Measurements from ENCODE around the gene SYT6. TPM values are rescaled to one million over a fixed set of nuclear protein-coding genes. Genes with fewer than 3 reads are reported as not detected.
A peak's percentile ranks its signal among the peaks of the same experiment; 100 is the strongest.

Gene SYT6
- total and polyA plus RNA-seq, 4 donors: 4.9 to 30.1 (median 19.9) TPM

DNA sequence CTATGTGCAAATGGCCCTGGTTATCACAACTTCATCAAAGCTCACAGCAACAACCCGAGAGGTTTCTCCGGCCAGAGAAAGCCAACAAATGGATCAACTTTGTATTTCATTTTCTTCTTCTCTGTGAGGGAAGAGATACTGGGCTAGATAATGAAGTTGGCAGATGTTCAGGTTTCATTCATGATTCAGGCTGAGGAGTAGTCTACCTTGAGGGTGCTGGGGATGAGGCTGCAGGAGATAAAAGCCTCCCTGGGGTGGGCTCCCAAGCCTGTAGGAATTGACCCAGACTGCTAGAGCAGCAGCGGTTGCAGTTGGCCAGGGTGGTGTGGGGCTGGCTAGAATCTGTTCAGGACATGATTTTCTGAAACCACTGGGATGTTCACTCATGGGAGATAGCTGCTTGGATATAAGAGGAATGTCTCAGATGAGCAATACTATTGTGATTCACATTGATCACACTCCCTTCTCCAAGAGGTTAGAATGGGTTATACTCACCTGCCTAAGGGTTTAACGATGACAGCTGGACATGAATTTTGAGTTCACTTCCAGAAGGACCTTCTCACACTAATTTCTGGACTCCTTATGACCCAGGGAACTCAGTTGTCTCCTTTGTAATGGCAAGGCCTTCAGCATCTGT, 64.0 kb downstream of the SYT6 start:
- Histone ChIP-seq H3K9me3 (ENCODE audit: control insufficient read depth, insufficient read depth, low read length) (no peaks in the 10 kb centered on the region), H3K27ac (ENCODE audit: low read depth, low read length) (no peak overlapping the region), H3K4me1 (ENCODE audit: control insufficient read depth, insufficient read depth, low read length) (peaks cover 11% of the 10 kb centered on the region), H3K27me3 (ENCODE audit: control insufficient read depth, insufficient read depth, low read length) (no peaks in the 10 kb centered on the region), H3K4me3 (ENCODE audit: low read depth, low read length) (no peak overlapping the region), H3K36me3 (ENCODE audit: control insufficient read depth, insufficient read depth, low read length) (no peaks in the 10 kb centered on the region)
- DNase-seq (ENCODE audit: low read depth in 4 of 6, low spot score in 6 of 6): no peak
- WGBS (ENCODE audit: insufficient coverage): 100% methylated on average over 1 of the region's 4 CpGs

DNA sequence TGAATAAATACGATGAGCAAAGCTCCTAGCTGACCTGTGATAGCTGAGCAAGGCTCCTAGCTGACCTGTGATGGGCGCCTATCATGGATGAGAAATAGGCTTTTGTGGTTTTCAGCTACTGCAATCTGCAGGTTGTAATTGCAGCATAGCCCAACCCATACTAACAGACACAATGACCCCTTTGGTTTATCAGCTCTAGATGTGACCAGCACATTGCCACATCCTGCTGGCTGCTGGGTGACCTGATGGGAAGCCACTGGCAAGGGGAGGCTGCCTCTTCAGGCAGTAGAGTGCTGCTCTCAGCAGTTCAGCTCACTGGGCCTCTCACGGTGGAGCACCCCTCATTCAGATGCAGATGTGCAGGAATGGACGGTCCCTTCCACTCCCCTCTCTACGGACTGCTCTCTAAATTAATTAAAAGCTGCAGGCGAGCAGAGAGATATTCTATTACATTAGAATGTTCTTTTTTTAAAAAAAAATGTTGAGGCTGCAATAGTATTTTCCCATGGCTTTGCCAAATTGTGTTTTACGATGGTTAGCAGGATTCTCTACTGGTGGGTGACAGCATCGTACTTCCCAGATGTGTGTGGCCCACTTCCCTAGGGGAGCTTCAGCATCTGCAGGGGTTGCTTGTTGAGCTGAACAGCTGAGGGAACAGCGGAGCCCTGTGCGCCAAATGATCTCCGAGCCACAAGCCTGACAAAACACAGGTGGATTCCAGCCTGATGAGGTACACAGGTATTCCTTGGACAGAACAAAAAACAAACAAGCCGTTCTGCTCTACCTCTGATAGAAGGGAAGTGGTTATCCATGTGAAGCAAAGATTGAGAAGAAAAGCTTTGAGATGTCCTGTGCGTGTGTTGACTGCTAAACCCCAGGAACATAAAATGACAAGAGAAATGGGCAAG, 65.0 kb downstream of the SYT6 start:
- DNase-seq (ENCODE audit: low read depth in 4 of 6, low spot score in 6 of 6): no peak
- Histone ChIP-seq H3K4me3 (ENCODE audit: low read depth, low read length) (no peak overlapping the region), H3K9me3 (ENCODE audit: control insufficient read depth, insufficient read depth, low read length) (no peaks in the 10 kb centered on the region), H3K36me3 (ENCODE audit: control insufficient read depth, insufficient read depth, low read length) (no peaks in the 10 kb centered on the region), H3K27me3 (ENCODE audit: control insufficient read depth, insufficient read depth, low read length) (no peaks in the 10 kb centered on the region), H3K27ac (ENCODE audit: low read depth, low read length) (no peak overlapping the region), H3K4me1 (ENCODE audit: control insufficient read depth, insufficient read depth, low read length) (peaks cover 11% of the 10 kb centered on the region)
- 56% methylated on average over 6 of the region's 13 CpGs for WGBS (ENCODE audit: insufficient coverage)

DNA sequence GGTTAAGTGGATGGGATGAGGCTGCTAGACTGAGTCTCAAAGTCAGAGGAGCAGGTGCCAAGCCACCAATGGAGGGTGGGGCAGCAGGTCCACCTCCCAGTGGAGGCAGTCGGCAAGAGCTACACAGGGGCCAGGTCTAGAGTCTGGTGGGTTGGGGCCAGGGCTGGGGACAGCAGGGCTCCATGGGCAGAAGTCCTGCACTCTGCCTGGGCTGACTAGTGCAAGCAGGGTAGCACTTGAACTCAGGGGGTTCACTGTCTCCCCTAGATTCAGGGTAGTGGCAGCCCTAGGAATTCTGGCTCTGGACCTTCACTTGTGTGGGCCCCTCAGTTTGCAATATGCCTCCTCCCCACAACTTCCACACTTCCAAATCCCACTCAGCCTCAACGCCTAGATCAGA, 66.2 kb downstream of the SYT6 start:
- no peak for DNase-seq (ENCODE audit: low read depth in 4 of 6, low spot score in 6 of 6)
- Histone ChIP-seq H3K36me3 (ENCODE audit: control insufficient read depth, insufficient read depth, low read length) (no peaks in the 10 kb centered on the region), H3K9me3 (ENCODE audit: control insufficient read depth, insufficient read depth, low read length) (no peaks in the 10 kb centered on the region), H3K4me3 (ENCODE audit: low read depth, low read length) (no peak overlapping the region), H3K4me1 (ENCODE audit: control insufficient read depth, insufficient read depth, low read length) (peaks cover 11% of the 10 kb centered on the region), H3K27ac (ENCODE audit: low read depth, low read length) (no peak overlapping the region), H3K27me3 (ENCODE audit: control insufficient read depth, insufficient read depth, low read length) (no peaks in the 10 kb centered on the region)
- 94% methylated on average over 2 of the region's 2 CpGs for WGBS (ENCODE audit: insufficient coverage)

DNA sequence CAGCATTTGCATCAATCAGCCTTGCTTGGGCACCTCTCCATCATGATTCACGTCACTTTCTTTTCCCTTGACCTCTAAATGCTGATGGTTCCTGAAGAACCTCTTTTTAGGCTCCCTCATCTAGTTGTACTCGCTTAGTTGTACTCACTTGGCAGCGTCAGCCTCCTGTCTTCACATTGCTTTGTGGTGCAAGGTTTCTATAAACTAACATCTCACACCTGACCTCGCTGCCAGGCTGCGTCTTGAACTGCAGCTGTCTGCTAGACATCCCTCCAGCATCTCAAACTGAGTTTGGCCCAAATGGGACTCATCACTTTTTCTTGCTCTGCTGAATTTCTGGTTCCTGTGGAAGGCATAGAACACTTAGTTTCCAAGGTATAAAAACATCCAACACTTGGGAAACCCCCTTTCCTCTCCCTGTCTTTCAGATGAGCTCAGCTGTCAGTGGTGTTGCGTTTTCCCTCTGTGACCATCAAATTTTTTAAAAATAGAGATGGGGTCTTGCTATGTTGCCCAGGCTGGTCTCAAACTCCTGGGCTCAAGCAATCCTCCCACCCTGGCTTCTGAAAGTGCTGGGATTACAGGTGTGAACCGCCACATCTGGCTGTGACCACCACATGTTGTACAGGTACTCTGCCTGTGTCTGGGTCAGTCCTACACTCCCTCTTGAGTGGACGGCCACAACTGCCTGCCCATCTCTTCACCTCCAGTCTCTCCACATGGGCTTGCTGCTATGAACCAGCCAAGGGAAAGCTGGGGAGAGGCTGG, 66.9 kb downstream of the SYT6 start:
- Histone ChIP-seq H3K4me1 (ENCODE audit: control insufficient read depth, insufficient read depth, low read length) (peaks cover 14% of the 10 kb centered on the region), H3K27me3 (ENCODE audit: control insufficient read depth, insufficient read depth, low read length) (no peaks in the 10 kb centered on the region), H3K36me3 (ENCODE audit: control insufficient read depth, insufficient read depth, low read length) (no peaks in the 10 kb centered on the region), H3K9me3 (ENCODE audit: control insufficient read depth, insufficient read depth, low read length) (no peaks in the 10 kb centered on the region), H3K4me3 (ENCODE audit: low read depth, low read length) (no peak overlapping the region), H3K27ac (ENCODE audit: low read depth, low read length) (no peak overlapping the region)
- WGBS (ENCODE audit: insufficient coverage): 85% methylated on average over 7 of the region's 8 CpGs
- DNase-seq (ENCODE audit: low read depth in 4 of 6, low spot score in 6 of 6): no peak

DNA sequence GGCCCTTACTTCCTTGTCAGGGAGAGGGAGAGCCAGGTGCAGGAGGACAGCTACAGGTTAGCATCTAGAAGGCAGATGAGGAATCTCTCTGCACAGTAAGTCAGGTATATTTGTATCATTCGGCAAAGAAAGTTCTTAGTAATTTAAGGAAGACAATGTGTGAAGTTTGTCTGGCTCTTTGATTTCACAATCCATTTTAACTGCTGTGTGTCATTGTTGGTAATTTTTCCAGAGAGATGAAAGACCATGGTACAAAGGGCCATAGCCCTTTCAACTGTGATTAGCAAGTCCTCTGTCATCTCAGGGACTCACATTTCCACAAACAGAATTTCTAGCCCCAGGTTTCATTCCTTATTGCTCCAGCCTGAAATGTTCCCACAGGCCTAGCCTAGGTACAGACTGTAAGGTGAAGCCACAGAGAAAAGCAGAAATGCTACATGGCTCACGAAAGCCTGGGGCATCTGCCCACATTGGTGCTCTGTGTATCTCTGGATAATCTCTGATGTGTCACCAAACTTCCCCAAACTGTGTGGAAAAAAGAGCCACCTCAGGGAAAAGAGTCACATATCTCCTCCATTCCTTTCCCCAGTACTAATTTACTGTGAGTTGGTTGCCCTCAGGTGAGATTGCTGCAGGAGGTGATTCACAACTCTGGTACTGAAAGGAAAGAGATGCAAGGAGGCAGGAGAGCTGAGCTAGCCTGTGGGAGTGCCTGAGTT, 70.6 kb downstream of the SYT6 start:
- H3K27ac ChIP-seq (ENCODE audit: low read depth, low read length): no peak overlapping the region
- no peak for DNase-seq (ENCODE audit: low read depth in 4 of 6, low spot score in 6 of 6)
- 86% methylated on average over 1 of the region's 2 CpGs for WGBS (ENCODE audit: insufficient coverage)
- peaks cover 20% of the 10 kb centered on the region for H3K4me1 ChIP-seq (ENCODE audit: control insufficient read depth, insufficient read depth, low read length)
- no peaks in the 10 kb centered on the region for H3K9me3 ChIP-seq (ENCODE audit: control insufficient read depth, insufficient read depth, low read length)
- no peaks in the 10 kb centered on the region for H3K27me3 ChIP-seq (ENCODE audit: control insufficient read depth, insufficient read depth, low read length)
- no peak overlapping the region for H3K4me3 ChIP-seq (ENCODE audit: low read depth, low read length)
- H3K36me3 ChIP-seq (ENCODE audit: control insufficient read depth, insufficient read depth, low read length): no peaks in the 10 kb centered on the region

DNA sequence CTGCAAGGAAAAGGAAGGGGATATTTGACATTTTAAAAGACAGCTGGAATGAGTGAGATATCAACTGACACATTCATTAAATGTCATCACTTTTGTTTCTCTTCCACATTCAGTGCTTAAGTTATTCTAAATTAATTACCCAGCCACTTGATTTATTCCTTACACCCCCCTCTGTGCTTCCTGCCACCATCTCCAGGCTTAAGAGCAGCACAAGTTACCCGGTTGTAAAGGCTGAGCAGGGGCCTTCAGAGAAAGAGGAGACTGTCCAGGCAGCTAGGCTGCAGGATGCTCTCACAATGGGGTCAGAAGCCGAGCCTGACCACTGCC, 71.4 kb downstream of the SYT6 start:
- no peaks in the 10 kb centered on the region for H3K9me3 ChIP-seq (ENCODE audit: control insufficient read depth, insufficient read depth, low read length)
- DNase-seq (ENCODE audit: low read depth in 4 of 6, low spot score in 6 of 6): no peak
- H3K36me3 ChIP-seq (ENCODE audit: control insufficient read depth, insufficient read depth, low read length): no peaks in the 10 kb centered on the region
- no peak overlapping the region for H3K4me3 ChIP-seq (ENCODE audit: low read depth, low read length)
- H3K4me1 ChIP-seq (ENCODE audit: control insufficient read depth, insufficient read depth, low read length): peaks cover 20% of the 10 kb centered on the region
- WGBS (ENCODE audit: insufficient coverage): 29% methylated on average over 1 of the region's 2 CpGs
- H3K27me3 ChIP-seq (ENCODE audit: control insufficient read depth, insufficient read depth, low read length): no peaks in the 10 kb centered on the region
- H3K27ac ChIP-seq (ENCODE audit: low read depth, low read length): peak overlapping the region; percentile 2

DNA sequence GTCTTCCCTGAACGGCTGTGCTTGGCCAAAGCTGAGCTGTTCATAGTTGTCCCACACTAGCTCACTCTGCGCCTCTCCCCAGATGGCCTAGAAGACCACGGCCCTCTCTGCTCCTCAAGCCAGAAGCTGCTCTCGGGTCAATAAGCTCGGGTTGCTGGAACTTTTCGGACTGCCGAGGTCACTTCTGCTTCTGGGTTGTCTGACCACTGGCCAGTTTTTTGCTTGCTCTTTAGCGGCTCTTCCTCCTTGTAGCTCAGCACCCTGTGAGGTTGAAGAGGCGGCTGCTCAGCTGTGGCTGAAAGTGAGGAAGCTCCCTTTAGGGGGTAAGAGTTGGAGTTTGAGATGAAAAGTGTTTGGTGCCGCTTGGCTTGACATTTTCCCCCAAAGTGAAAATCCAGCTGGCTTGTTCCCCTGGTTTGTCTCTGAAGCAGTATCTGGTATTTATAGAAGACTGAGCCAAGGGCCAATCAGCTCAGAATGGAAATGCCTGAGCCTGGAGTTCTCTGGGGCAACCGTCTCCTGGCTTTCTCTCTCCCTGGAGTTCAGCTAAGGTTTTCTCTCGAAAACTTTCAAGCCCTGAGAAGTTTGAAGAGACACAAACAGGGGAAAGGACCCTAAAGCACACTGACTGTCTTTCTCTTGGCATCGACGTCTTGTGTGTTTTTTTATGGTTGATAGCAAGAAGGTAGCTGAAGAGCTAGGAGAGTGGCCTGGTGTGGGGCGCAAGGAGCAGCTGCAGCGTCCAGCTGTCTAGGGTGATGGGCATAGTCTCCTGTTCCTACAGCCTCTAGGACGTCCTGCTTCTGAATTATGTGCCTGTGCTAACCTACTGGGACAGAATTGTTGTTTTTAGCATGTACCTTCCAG, 72.0 kb downstream of the SYT6 start:
- Histone ChIP-seq H3K4me1 (ENCODE audit: control insufficient read depth, insufficient read depth, low read length) (peaks cover 20% of the 10 kb centered on the region), H3K27me3 (ENCODE audit: control insufficient read depth, insufficient read depth, low read length) (no peaks in the 10 kb centered on the region), H3K36me3 (ENCODE audit: control insufficient read depth, insufficient read depth, low read length) (no peaks in the 10 kb centered on the region), H3K4me3 (ENCODE audit: low read depth, low read length) (no peak overlapping the region), H3K27ac (ENCODE audit: low read depth, low read length) (peak overlapping the region; percentile 29), H3K9me3 (ENCODE audit: control insufficient read depth, insufficient read depth, low read length) (no peaks in the 10 kb centered on the region)
- 55% methylated on average over 15 of the region's 17 CpGs for WGBS (ENCODE audit: insufficient coverage)
- DNase-seq (ENCODE audit: low read depth in 4 of 6, low spot score in 6 of 6): peak in 1 of 6 donors; percentile 62

DNA sequence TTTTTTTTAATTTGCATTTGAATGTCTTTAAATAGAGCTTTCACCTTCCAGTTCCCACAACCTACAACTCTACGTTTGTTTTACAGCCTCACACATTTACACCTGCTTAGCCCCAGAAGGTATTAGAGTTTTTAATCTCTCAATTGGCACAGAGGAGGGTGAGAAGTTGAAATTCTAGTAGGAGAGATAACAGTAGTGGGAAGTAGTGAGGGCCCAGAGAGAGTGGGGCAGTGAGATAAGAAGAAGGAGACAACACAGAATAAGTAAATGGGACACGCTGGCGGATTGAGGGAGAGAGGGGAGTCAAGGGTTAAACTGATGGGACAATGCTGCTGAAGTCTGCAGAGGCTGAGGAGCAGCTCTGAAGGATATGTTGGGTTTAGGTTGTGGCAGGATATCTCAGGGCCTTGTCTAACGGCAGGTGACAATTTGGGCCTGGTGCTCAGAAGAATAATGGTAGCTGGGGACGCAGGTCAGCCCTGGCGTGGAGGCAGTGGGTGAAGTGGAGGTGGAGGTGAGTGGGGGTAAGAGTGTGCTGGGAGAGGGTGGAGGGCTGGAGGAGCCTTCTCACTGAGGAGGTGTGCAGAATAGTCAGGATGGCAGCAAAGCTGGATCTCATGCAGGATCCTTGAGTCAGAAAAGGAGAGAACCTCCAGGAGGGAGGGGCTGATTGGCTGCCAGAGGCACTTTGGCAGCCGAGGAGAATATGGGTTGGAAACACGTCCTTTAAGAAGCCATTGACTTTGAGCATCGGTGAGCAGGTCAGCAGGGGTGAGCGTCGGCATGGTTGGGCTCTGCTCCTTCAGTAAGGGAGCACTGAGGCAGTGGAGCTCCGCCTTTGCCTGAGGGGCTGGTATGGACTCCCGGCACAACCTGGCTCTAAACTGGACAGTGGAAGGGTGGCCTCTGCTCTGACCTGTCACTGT, 72.9 kb downstream of the SYT6 start:
- Histone ChIP-seq H3K4me3 (ENCODE audit: low read depth, low read length) (no peak overlapping the region), H3K9me3 (ENCODE audit: control insufficient read depth, insufficient read depth, low read length) (no peaks in the 10 kb centered on the region), H3K36me3 (ENCODE audit: control insufficient read depth, insufficient read depth, low read length) (no peaks in the 10 kb centered on the region), H3K4me1 (ENCODE audit: control insufficient read depth, insufficient read depth, low read length) (peaks cover 25% of the 10 kb centered on the region), H3K27ac (ENCODE audit: low read depth, low read length) (peak overlapping the region; percentile 29), H3K27me3 (ENCODE audit: control insufficient read depth, insufficient read depth, low read length) (no peaks in the 10 kb centered on the region)
- DNase-seq (ENCODE audit: low read depth in 4 of 6, low spot score in 6 of 6): no peak
- WGBS (ENCODE audit: insufficient coverage): 78% methylated on average over 12 of the region's 13 CpGs

Measured in spinal cord (tissue), 10 donors.